ENCODE data around the gene RTN4RL2. TPM values are rescaled to one million over a fixed set of nuclear protein-coding genes. Genes with fewer than 3 reads are reported as not detected.

Gene RTN4RL2
- polyA plus RNA-seq, 3 donors = 0.40 to 0.53 (median 0.44) TPM

- peak overlapping the region in 3 of 7 donors; percentile 1 to 56 (median 23) for H3K27ac Mint-ChIP-seq
- WGBS (ENCODE audit: insufficient coverage) = 98% methylated on average over 5 of the region's 11 CpGs
- intact Hi-C loops (cut with micrococcal nuclease) = no loop called here
- no peak overlapping the region for H3K4me2 ChIP-seq (replicated peaks; ENCODE audit: extremely low read depth, low read length, poor library complexity, severe bottlenecking)
- no peaks in the 10 kb centered on the region for H3K9me3 ChIP-seq (replicated peaks in 1 of 2; ENCODE audit: control insufficient read depth in 1 of 2, insufficient read depth in 1 of 2, low read length in 2 of 2)
- H2AFZ ChIP-seq (ENCODE audit: insufficient read depth, low read depth, low read length, poor library complexity, severe bottlenecking) = no peak overlapping the region
- peaks cover 0 to 6% (median 0%) of the 10 kb centered on the region in 7 donors for H3K9me3 Mint-ChIP-seq
- H3K27ac ChIP-seq (ENCODE audit: low read depth in 1 of 2, low read length in 2 of 2) = peak overlapping the region in 1 of 2 donors; percentile 48
- no peak for TF ChIP-seq CTCF (IDR thresholded peaks at IDR 0.05)
- H3K4me1 Mint-ChIP-seq = peaks cover 3% of the 10 kb centered on the region
- peaks cover 86% of the 10 kb centered on the region for H4K20me1 ChIP-seq (ENCODE audit: insufficient read depth, low read length)
- peaks cover 91 to 98% of the 10 kb centered on the region in 2 donors for H3K36me3 ChIP-seq (replicated peaks in 1 of 2; ENCODE audit: control insufficient read depth in 1 of 2, insufficient read depth in 2 of 2, low read length in 2 of 2)
- peaks cover 79 to 94% of the 10 kb centered on the region in 2 donors for H3K36me3 Mint-ChIP-seq
- no peak overlapping the region for H3K4me3 Mint-ChIP-seq
- H3K9ac ChIP-seq (ENCODE audit: insufficient read depth, low read length, poor library complexity, severe bottlenecking) = no peak overlapping the region
- H3K4me3 ChIP-seq (replicated peaks in 1 of 3; ENCODE audit: low read depth in 2 of 3, low read length in 3 of 3) = no peak overlapping the region
- peaks cover 0 to 3% (median 1%) of the 10 kb centered on the region in 3 donors for H3K27me3 Mint-ChIP-seq (ENCODE audit: low read depth in 3 of 3)
- DNase-seq = no peak
- H3K79me2 ChIP-seq (ENCODE audit: insufficient read depth, low read length) = peaks cover 62% of the 10 kb centered on the region
- H3K4me1 ChIP-seq (ENCODE audit: control insufficient read depth in 1 of 2, insufficient read depth in 2 of 2, low read length in 2 of 2) = peaks cover 0 to under 1% of the 10 kb centered on the region in 2 donors
- H3K27me3 ChIP-seq (ENCODE audit: control insufficient read depth in 2 of 2, insufficient read depth in 2 of 2, low read length in 2 of 2) = no peaks in the 10 kb centered on the region
Measured at GRCh38 chr11:57414612-57415212, 45.6 kb upstream of the RTN4RL2 start.

GRCh38 chr11:57416436-57416835, 43.9 kb upstream of the RTN4RL2 start:
- Histone ChIP-seq H3K79me2 (ENCODE audit: insufficient read depth, low read length) (peaks cover 73% of the 10 kb centered on the region), H3K27me3 (ENCODE audit: control insufficient read depth in 2 of 2, insufficient read depth in 2 of 2, low read length in 2 of 2) (no peaks in the 10 kb centered on the region), H4K20me1 (ENCODE audit: insufficient read depth, low read length) (peaks cover 87% of the 10 kb centered on the region), H3K4me2 (replicated peaks; ENCODE audit: extremely low read depth, low read length, poor library complexity, severe bottlenecking) (no peak overlapping the region), H3K36me3 (replicated peaks in 1 of 2; ENCODE audit: control insufficient read depth in 1 of 2, insufficient read depth in 2 of 2, low read length in 2 of 2) (peaks cover 91 to 98% of the 10 kb centered on the region in 2 donors), H2AFZ (ENCODE audit: insufficient read depth, low read depth, low read length, poor library complexity, severe bottlenecking) (no peak overlapping the region), H3K9me3 (replicated peaks in 1 of 2; ENCODE audit: control insufficient read depth in 1 of 2, insufficient read depth in 1 of 2, low read length in 2 of 2) (no peaks in the 10 kb centered on the region), H3K9ac (ENCODE audit: insufficient read depth, low read length, poor library complexity, severe bottlenecking) (no peak overlapping the region), H3K4me1 (ENCODE audit: control insufficient read depth in 1 of 2, insufficient read depth in 2 of 2, low read length in 2 of 2) (peaks cover 0 to 5% of the 10 kb centered on the region in 2 donors), H3K4me3 (replicated peaks in 1 of 3; ENCODE audit: low read depth in 2 of 3, low read length in 3 of 3) (no peak overlapping the region), H3K27ac (ENCODE audit: low read depth in 1 of 2, low read length in 2 of 2) (peak overlapping the region in 1 of 2 donors; percentile 12)
- no peak for DNase-seq
- H3K9me3 Mint-ChIP-seq = peaks cover 0 to 5% (median 0%) of the 10 kb centered on the region in 7 donors
- intact Hi-C loops (cut with micrococcal nuclease) = no loop called here
- H3K4me1 Mint-ChIP-seq = peaks cover 6% of the 10 kb centered on the region
- H3K27ac Mint-ChIP-seq = peak overlapping the region in 4 of 7 donors; percentile 12 to 67 (median 38)
- WGBS (ENCODE audit: insufficient coverage) = 100% methylated on average over 2 of the region's 3 CpGs
- peaks cover 84 to 96% of the 10 kb centered on the region in 2 donors for H3K36me3 Mint-ChIP-seq
- TF ChIP-seq CTCF (IDR thresholded peaks at IDR 0.05) = no peak
- no peak overlapping the region for H3K4me3 Mint-ChIP-seq
- H3K27me3 Mint-ChIP-seq (ENCODE audit: low read depth in 3 of 3) = peaks cover 0 to 3% (median 1%) of the 10 kb centered on the region in 3 donors

Measured in CD14-positive monocyte (primary cell).